Activated T-cell treated with anti-CD3 and anti-CD28 coated beads, Interleukin-2, amount 50 U/mL, for 72 hours (primary cell): ENCODE results near the gene GTSE1. TPM values are rescaled to one million over a fixed set of nuclear protein-coding genes. Genes with fewer than 3 reads are reported as not detected.

Experiments used
- ATAC-seq, 2 donors: fragments of 150-1000 bp; cut with Tn5 transposase; replicated peaks in 1 of 2; 2 replicates each; pipeline ENCODE4 v1.10.0; 2021; ENCODE audit warnings: moderate library complexity in 2 of 2, mild to moderate bottlenecking in 1 of 2
- DNase-seq, 2 donors: peaks; one replicate each; pipeline ENCODE4 v3.0.0; 2021 to 2022; ENCODE audit warnings: mixed read lengths in 1 of 2
- H3K27ac Mint-ChIP-seq: one replicate; pipeline ENCODE4 v1.8.0; 2022; ENCODE audit warnings: mild to moderate bottlenecking, moderate library complexity, mixed read lengths
- H3K27me3 Mint-ChIP-seq: one replicate; pipeline ENCODE4 v1.8.0; 2022; ENCODE audit warnings: low read depth, mixed read lengths
- H3K36me3 Mint-ChIP-seq, 2 donors: one replicate each; pipeline ENCODE4 v1.8.0; 2022; ENCODE audit warnings: mixed read lengths in 2 of 2, mild to moderate bottlenecking in 1 of 2; ENCODE audit not compliant: insufficient read depth in 2 of 2
- H3K4me1 Mint-ChIP-seq: one replicate; pipeline ENCODE4 v1.8.0; 2022; ENCODE audit warnings: low read depth, mixed read lengths
- H3K4me3 Mint-ChIP-seq, 2 donors: one replicate each; pipeline ENCODE4 v1.8.0; 2022; ENCODE audit warnings: mild to moderate bottlenecking in 2 of 2, mixed read lengths in 2 of 2, moderate library complexity in 2 of 2
- H3K9me3 Mint-ChIP-seq, 2 donors: one replicate each; pipeline ENCODE4 v1.8.0; 2022; ENCODE audit warnings: mixed read lengths in 2 of 2
- total RNA-seq, 2 donors: library from RNA; stranded (reverse); gene quantifications; one replicate each; pipeline ENCODE4 v1.2.3, GENCODE V29; 2022

GTSE1 gene
- total RNA-seq, 2 donors from 2014 or later, result 54.2 to 60.5 TPM

GRCh38 chr22:46328797-46329196, 32.1 kb downstream of the GTSE1 start:
- no peaks in the 10 kb centered on the region for H3K9me3 Mint-ChIP-seq
- peaks cover 2 to 15% of the 10 kb centered on the region in 2 donors for H3K36me3 Mint-ChIP-seq
- no peaks in the 10 kb centered on the region for H3K4me1 Mint-ChIP-seq

GRCh38 chr22:46329616-46330015, 32.9 kb downstream of the GTSE1 start:
- DNase-seq, result no peak
- no peaks in the 10 kb centered on the region for H3K27me3 Mint-ChIP-seq
- H3K4me3 Mint-ChIP-seq, result no peak overlapping the region
- H3K9me3 Mint-ChIP-seq, result no peaks in the 10 kb centered on the region
- ATAC-seq, result no peak
- H3K36me3 Mint-ChIP-seq, result peaks cover 2 to 10% of the 10 kb centered on the region in 2 donors
- H3K4me1 Mint-ChIP-seq, result peaks cover 5% of the 10 kb centered on the region
- H3K27ac Mint-ChIP-seq, result no peak overlapping the region

More at GRCh38 chr22:46328797-46329196, 32.1 kb downstream of the GTSE1 start:
- DNase-seq, result no peak
- no peak for ATAC-seq
- no peak overlapping the region for H3K4me3 Mint-ChIP-seq
- H3K27ac Mint-ChIP-seq, result no peak overlapping the region
- no peaks in the 10 kb centered on the region for H3K27me3 Mint-ChIP-seq

- H3K36me3 Mint-ChIP-seq, result peaks cover 2 to 9% of the 10 kb centered on the region in 2 donors
- H3K4me1 Mint-ChIP-seq, result peaks cover 7% of the 10 kb centered on the region
- no peaks in the 10 kb centered on the region for H3K27me3 Mint-ChIP-seq
- no peak overlapping the region for H3K27ac Mint-ChIP-seq
- DNase-seq, result no peak
- no peak for ATAC-seq
- H3K4me3 Mint-ChIP-seq, result no peak overlapping the region
- no peaks in the 10 kb centered on the region for H3K9me3 Mint-ChIP-seq
Observed at GRCh38 chr22:46330426-46330825, 33.8 kb downstream of the GTSE1 start.

DNA sequence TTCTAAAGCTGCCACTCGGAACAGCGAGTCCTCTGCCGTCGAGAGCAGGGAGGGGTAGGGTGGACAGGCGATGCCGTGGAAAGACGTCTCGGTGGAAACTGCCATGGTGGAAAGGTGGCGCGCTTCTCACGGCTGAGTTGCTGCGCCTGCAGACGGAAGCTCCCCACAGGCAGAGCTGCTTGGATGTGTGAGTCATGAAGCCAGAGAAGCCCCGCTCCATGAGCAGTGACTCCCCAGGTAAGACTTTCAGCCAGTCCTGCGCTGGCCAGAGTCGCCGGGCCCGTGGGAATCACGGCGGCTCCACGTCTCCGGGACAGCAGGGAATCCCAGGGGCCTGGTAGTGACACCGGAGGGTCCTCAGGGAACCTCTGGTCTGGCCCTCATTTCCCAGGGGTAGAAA, 34.8 kb downstream of the GTSE1 start:
- Mint-ChIP-seq H3K36me3 (peaks cover 2 to 10% of the 10 kb centered on the region in 2 donors), H3K9me3 (no peaks in the 10 kb centered on the region), H3K27ac (no peak overlapping the region), H3K27me3 (no peaks in the 10 kb centered on the region), H3K4me3 (no peak overlapping the region), H3K4me1 (peaks cover 11% of the 10 kb centered on the region)
- no peak for DNase-seq
- ATAC-seq, result no peak

DNA sequence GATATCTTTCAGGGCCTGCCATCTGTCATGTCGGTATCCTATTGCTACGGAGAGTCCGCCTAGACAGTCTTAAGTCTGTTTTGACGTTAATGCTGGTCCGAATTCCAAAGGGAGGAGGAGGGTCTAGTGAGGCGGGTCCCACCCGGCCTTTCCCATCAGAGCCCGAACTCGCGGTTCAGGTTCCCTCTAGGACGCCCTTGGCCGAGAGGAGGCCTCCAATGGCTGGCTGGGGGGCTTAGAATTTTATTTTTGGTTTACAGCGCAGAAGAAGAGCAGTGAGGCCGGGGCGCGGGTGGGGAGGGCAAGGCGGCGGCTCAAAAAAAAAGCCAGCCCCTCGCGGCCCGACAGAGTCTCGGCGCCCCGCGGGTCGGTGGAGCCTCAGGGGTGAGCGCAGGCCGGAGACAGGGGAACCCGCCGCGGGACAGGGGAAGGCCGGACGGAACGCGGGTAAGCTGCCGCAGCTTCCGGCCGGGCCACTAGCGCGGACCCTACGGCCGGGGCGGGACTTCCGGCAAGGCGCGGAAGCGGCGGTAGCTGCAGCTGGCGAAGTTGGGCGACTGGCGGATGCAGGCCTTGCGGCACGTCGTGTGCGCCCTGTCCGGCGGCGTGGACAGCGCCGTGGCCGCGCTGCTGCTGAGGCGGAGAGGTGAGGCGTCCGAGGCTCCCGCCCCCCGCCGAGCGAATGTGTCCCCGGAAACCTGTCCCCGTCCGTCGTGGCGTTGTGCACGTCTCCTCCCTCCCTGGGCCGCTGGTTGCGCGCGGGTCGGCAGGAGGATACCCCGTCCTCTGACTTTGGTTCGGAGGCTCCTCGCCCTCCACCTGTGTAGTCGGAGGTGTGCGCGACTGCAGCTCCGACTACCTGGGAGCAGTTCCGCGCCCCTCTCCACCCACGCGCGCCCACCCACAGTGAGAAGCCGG, 38.8 kb downstream of the GTSE1 start, which contains the start of gene TRMU:
Gene TRMU (plus strand): TSS at position 514 of the 918 bp plus-strand sequence. CDS start 51 bp downstream, at position 565.
- DNase-seq, result peak; percentile 86 to 89
- Mint-ChIP-seq H3K27ac (peak within 1 kb of the TSS; percentile 96), H3K4me3 (peak within 1 kb of the TSS; percentile 98), H3K9me3 (no peaks in the 10 kb centered on the region), H3K27me3 (no peaks in the 10 kb centered on the region), H3K36me3 (peaks cover 3 to 30% of the 10 kb centered on the region in 2 donors), H3K4me1 (peaks cover 32% of the 10 kb centered on the region)
- peak; percentile 93 to 97 for ATAC-seq

DNA sequence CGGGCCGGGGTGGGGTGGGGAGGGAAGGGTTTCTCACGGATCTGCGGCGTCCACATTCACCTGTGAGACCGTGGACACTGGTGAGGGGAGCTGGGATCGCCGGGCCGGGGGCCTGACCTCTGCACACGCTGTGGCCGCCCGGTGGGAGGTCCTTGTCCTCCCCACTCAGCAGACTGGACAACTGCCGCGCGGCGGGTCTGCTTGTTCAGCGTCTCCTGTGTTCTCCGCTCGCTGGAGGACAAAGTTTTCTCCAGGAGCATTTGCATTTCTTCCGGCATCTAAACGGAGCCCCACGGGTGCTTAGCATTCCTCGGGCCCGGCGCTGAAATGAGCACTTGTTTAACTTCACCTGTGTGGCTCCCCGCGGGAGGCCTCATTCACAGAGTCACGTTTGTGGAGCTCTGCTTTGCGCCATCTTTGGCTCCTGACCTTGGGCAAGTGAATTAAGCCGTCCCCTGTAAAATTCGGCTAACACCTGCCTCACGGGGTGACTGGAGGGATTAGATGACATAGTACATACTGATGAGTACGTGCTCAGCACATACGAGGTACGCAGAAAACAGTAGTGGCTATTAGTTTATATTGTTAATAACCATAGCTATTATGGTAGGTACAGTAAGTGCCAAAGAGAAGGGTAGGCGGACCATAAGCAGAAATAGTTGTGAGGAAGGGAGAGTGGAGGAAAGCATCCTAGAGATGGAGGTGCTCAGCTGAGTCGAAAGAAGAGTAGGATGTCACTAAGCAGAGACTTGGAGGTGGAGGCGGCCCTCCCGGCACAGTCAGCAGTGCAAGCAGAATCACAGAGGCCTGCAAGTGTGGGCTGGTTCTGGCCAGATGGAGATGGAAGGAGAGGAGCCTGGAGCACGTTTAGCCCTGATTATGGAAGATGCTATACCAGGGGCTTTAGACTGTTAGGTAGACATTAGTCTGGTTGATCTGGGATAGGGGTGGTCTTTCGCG, 39.7 kb downstream of the GTSE1 start:
- peak overlapping the region; percentile 98 for H3K4me3 Mint-ChIP-seq
- ATAC-seq (peak; percentile 16 to 31), DNase-seq (peak; percentile 30 to 35)
- no peaks in the 10 kb centered on the region for H3K27me3 Mint-ChIP-seq
- H3K4me1 Mint-ChIP-seq, result peaks cover 32% of the 10 kb centered on the region
- H3K27ac Mint-ChIP-seq, result peak overlapping the region; percentile 92
- peaks cover 3 to 30% of the 10 kb centered on the region in 2 donors for H3K36me3 Mint-ChIP-seq
- H3K9me3 Mint-ChIP-seq, result no peaks in the 10 kb centered on the region

DNA sequence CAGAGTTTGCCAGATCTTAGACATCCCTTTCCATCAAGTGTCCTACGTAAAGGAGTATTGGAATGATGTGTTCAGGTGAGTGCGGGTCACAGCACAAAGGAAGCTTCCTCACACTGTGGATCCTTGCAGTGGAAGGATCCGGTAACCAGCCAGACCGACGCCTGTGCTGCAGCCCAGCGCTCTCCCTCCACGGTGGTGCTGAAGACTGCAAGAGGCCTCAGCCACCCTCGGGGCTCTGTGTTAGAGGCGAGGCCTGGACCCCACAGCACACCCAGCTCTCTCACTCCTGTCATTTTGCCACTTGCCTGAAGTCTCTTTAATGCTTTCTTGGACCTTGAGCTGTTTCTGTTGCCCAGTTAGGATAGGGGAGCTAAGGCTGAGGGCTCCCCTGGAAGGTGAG, 41.2 kb downstream of the GTSE1 start:
- no peaks in the 10 kb centered on the region for H3K9me3 Mint-ChIP-seq
- DNase-seq, result no peak
- no peak for ATAC-seq
- H3K27me3 Mint-ChIP-seq, result no peaks in the 10 kb centered on the region
- no peak overlapping the region for H3K4me3 Mint-ChIP-seq
- peak overlapping the region; percentile 15 for H3K27ac Mint-ChIP-seq
- peaks cover 32% of the 10 kb centered on the region for H3K4me1 Mint-ChIP-seq
- peaks cover 5 to 31% of the 10 kb centered on the region in 2 donors for H3K36me3 Mint-ChIP-seq

GRCh38 chr22:46338636-46339035, 42.0 kb downstream of the GTSE1 start:
- ATAC-seq (no peak), DNase-seq (no peak)
- Mint-ChIP-seq H3K36me3 (peaks cover 5 to 35% of the 10 kb centered on the region in 2 donors), H3K9me3 (no peaks in the 10 kb centered on the region), H3K4me1 (peaks cover 32% of the 10 kb centered on the region), H3K27me3 (no peaks in the 10 kb centered on the region), H3K4me3 (no peak overlapping the region), H3K27ac (no peak overlapping the region)

GRCh38 chr22:46339956-46340355, 43.3 kb downstream of the GTSE1 start:
- no peaks in the 10 kb centered on the region for H3K9me3 Mint-ChIP-seq
- peaks cover 25% of the 10 kb centered on the region for H3K4me1 Mint-ChIP-seq
- H3K27me3 Mint-ChIP-seq, result no peaks in the 10 kb centered on the region
- H3K27ac Mint-ChIP-seq, result no peak overlapping the region
- H3K4me3 Mint-ChIP-seq, result no peak overlapping the region
- DNase-seq (no peak), ATAC-seq (no peak)
- H3K36me3 Mint-ChIP-seq, result peaks cover 5 to 37% of the 10 kb centered on the region in 2 donors

GRCh38 chr22:46340676-46341075, 44.0 kb downstream of the GTSE1 start:
- no peaks in the 10 kb centered on the region for H3K9me3 Mint-ChIP-seq
- H3K4me1 Mint-ChIP-seq, result peaks cover 25% of the 10 kb centered on the region
- DNase-seq (no peak), ATAC-seq (no peak)
- H3K27me3 Mint-ChIP-seq, result no peaks in the 10 kb centered on the region
- H3K27ac Mint-ChIP-seq, result no peak overlapping the region
- H3K36me3 Mint-ChIP-seq, result peaks cover 5 to 38% of the 10 kb centered on the region in 2 donors
- no peak overlapping the region for H3K4me3 Mint-ChIP-seq

DNA sequence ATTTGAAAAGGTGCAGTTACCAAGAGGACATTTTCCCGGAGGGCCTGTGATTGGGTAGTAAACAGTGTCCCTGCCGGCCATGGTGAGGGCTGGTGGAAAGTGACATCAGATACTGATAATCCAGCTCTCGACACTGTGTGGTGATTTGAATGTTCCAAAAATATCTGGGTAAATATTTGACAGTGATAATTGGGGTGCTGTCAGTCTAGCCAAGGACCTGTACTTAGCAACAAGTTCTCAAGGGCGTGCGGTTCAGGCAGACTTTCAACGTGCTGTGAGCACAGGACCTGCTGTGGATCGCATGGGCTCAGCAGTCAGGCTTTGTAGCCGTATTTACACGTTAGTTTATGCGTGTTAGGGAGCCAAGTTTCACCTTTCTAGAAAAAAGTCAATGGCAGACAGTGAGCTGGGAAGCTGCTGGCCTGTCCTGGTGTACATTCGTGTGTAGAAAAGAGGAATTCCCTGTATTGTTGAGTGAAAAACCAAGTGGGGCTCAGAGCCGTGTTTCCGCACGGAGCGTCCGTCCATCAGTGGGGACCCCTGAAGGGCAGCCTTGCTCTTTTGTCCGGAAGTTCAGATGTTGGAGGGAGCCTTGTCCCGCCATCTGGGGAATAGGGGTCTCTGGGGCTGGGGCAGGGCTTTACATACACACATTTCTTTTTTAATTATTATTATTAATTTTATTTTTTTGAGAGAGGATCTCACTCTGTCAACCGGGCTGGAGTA, 50.2 kb downstream of the GTSE1 start:
- ATAC-seq, result no peak
- Mint-ChIP-seq H3K4me3 (no peak overlapping the region), H3K27me3 (no peaks in the 10 kb centered on the region), H3K4me1 (no peaks in the 10 kb centered on the region), H3K27ac (no peak overlapping the region), H3K9me3 (no peaks in the 10 kb centered on the region), H3K36me3 (peaks cover 8 to 29% of the 10 kb centered on the region in 2 donors)
- no peak for DNase-seq

DNA sequence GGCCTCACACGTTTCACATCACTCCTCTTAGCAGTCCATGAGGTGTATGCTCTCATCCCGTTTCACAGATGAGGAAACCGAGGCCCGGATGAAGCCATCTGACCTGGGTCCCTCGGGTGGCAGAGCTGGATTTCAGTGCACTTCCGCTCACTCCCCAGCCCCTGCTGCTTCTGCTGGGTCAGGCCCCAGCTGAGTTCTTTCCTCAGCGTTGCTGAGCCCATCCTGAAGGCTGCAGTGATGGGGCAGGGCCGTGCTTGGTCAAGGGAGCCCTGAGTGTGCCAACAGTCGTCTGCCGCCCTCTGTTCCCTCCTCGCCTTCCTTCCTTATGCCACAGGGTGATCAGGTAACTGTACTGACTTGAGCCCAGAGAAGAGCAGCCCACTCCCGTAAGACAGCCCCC, 51.0 kb downstream of the GTSE1 start:
- peaks cover 7 to 28% of the 10 kb centered on the region in 2 donors for H3K36me3 Mint-ChIP-seq
- DNase-seq (no peak), ATAC-seq (no peak)
- H3K4me3 Mint-ChIP-seq, result no peak overlapping the region
- no peaks in the 10 kb centered on the region for H3K9me3 Mint-ChIP-seq
- H3K27ac Mint-ChIP-seq, result no peak overlapping the region
- peaks cover 1% of the 10 kb centered on the region for H3K4me1 Mint-ChIP-seq
- H3K27me3 Mint-ChIP-seq, result no peaks in the 10 kb centered on the region
